Mesenchymal stem cell (in vitro differentiated cells and primary cell): ENCODE results near the gene C2CD4C.

Experiments
- DNase-seq: peaks from one replicate; pipeline ENCODE4 v3.0.0-alpha.2; 2013
- H2AFZ ChIP-seq: one replicate; pipeline ENCODE4 v1.6.1; 2013; ENCODE audit warnings: low read depth, mild to moderate bottlenecking, control low read depth, inconsistent platforms, low read length, moderate library complexity
- H2AK5ac ChIP-seq: 2 replicates; pipeline ENCODE4 v1.6.1; 2013; ENCODE audit warnings: low read length, moderate library complexity, mild to moderate bottlenecking, inconsistent platforms; ENCODE audit not compliant: severe bottlenecking
- H2BK120ac ChIP-seq: one replicate; pipeline ENCODE4 v1.6.1; 2013; ENCODE audit warnings: low read depth, mild to moderate bottlenecking, inconsistent platforms, low read length, moderate library complexity
- H2BK12ac ChIP-seq, 2 experiments: one replicate each; pipeline ENCODE4 v1.6.1; 2013; ENCODE audit warnings: inconsistent platforms in 2 of 2, low read length in 2 of 2, mild to moderate bottlenecking in 2 of 2, moderate library complexity in 2 of 2, control low read depth in 1 of 2
- H2BK15ac ChIP-seq: one replicate; pipeline ENCODE4 v1.6.1; 2013; ENCODE audit warnings: mild to moderate bottlenecking, low read depth, inconsistent platforms; ENCODE audit not compliant: poor library complexity, severe bottlenecking
- H2BK5ac ChIP-seq: 2 replicates; pipeline ENCODE4 v1.6.1; 2013; ENCODE audit warnings: low read depth, mild to moderate bottlenecking, low read length, control low read depth, inconsistent platforms; ENCODE audit not compliant: poor library complexity, severe bottlenecking
- H3K14ac ChIP-seq, 2 experiments: one replicate each; pipeline ENCODE4 v1.6.1; 2013; ENCODE audit warnings: inconsistent platforms in 2 of 2, low read length in 2 of 2, control low read depth in 1 of 2, mild to moderate bottlenecking in 1 of 2, moderate library complexity in 1 of 2
- H3K18ac ChIP-seq, 2 experiments: one replicate each; pipeline ENCODE4 v1.6.1; 2013; ENCODE audit warnings: inconsistent platforms in 2 of 2, low read length in 2 of 2, control low read depth in 1 of 2, low read depth in 1 of 2, mild to moderate bottlenecking in 1 of 2
- H3K23ac ChIP-seq, 2 experiments: one replicate each; pipeline ENCODE4 v1.6.1; 2013; ENCODE audit warnings: inconsistent platforms in 2 of 2, low read length in 2 of 2, mild to moderate bottlenecking in 2 of 2, moderate library complexity in 2 of 2, control low read depth in 1 of 2
- H3K27ac ChIP-seq: 2 replicates; pipeline ENCODE4 v1.5.1; 2013; ENCODE audit warnings: mild to moderate bottlenecking, moderate library complexity, low read length, control low read depth, inconsistent platforms; ENCODE audit not compliant: poor library complexity, severe bottlenecking
- H3K27me3 ChIP-seq, 2 experiments: 2 replicates each; pipeline versions ENCODE4 v1.6.1 to v1.7.0; 2013; ENCODE audit warnings: low read length in 2 of 2, mild to moderate bottlenecking in 2 of 2, moderate library complexity in 2 of 2, control low read depth in 1 of 2, inconsistent platforms in 1 of 2; ENCODE audit not compliant: control insufficient read depth in 1 of 2, insufficient read depth in 1 of 2
- H3K36me3 ChIP-seq, 2 experiments: 2 replicates each; pipeline versions ENCODE4 v1.6.1 to v1.7.0; 2013; ENCODE audit warnings: low read length in 2 of 2, control low read depth in 1 of 2, inconsistent platforms in 1 of 2, low read depth in 1 of 2, mild to moderate bottlenecking in 1 of 2; ENCODE audit not compliant: insufficient read depth in 2 of 2, control insufficient read depth in 1 of 2
- H3K4ac ChIP-seq, 2 experiments: one replicate each; pipeline ENCODE4 v1.6.1; 2013; ENCODE audit warnings: inconsistent platforms in 2 of 2, low read length in 2 of 2, mild to moderate bottlenecking in 2 of 2, moderate library complexity in 2 of 2, control low read depth in 1 of 2, low read depth in 1 of 2
- H3K4me1 ChIP-seq: 2 replicates; pipeline ENCODE4 v1.6.1; 2013; ENCODE audit warnings: low read depth, low read length, control low read depth; ENCODE audit not compliant: control insufficient read depth, insufficient read depth
- H3K4me2 ChIP-seq: 2 replicates; pipeline ENCODE4 v1.6.1; 2013; ENCODE audit warnings: low read length, mild to moderate bottlenecking, inconsistent platforms; ENCODE audit not compliant: poor library complexity, severe bottlenecking
- H3K4me3 ChIP-seq, 2 experiments: 2 replicates each; pipeline versions ENCODE4 v1.5.1 to v1.7.0; 2013; ENCODE audit warnings: low read length in 2 of 2, mild to moderate bottlenecking in 2 of 2, control low read depth in 1 of 2, low read depth in 1 of 2; ENCODE audit not compliant: insufficient read depth in 1 of 2
- H3K79me1 ChIP-seq: replicated peaks from 2 replicates; pipeline ENCODE4 v1.6.1; 2013; ENCODE audit warnings: mild to moderate bottlenecking, control low read depth, low read length, inconsistent platforms; ENCODE audit not compliant: poor library complexity, severe bottlenecking
- H3K9ac ChIP-seq: 2 replicates; pipeline ENCODE4 v1.7.0; 2013; ENCODE audit warnings: mild to moderate bottlenecking, low read length, moderate library complexity
- H3K9me3 ChIP-seq: 2 replicates; pipeline ENCODE4 v1.7.0; 2013; ENCODE audit warnings: mild to moderate bottlenecking, low read length; ENCODE audit not compliant: control insufficient read depth
- H4K8ac ChIP-seq: one replicate; pipeline ENCODE4 v1.6.1; 2013; ENCODE audit warnings: inconsistent platforms, mild to moderate bottlenecking, low read length, moderate library complexity
- H4K91ac ChIP-seq: one replicate; pipeline ENCODE4 v1.6.1; 2013; ENCODE audit warnings: mild to moderate bottlenecking, low read length, inconsistent platforms
- WGBS: methylation state at CpG from one replicate; pipeline ENCODE4 v1.1.7; 2013; ENCODE audit warnings: mixed read lengths; 5-methylcytosine and 5-hydroxymethylcytosine counted together

The C2CD4C gene

GRCh38 chr19:407511-408440, 1.2 kb downstream of the C2CD4C start:
- no peak overlapping the region for H3K23ac ChIP-seq
- 79% methylated on average over 70 of the region's 70 CpGs for WGBS
- H2BK15ac ChIP-seq, result no peak overlapping the region
- no peak overlapping the region for H3K18ac ChIP-seq
- H3K14ac ChIP-seq, result no peak overlapping the region
- H2BK120ac ChIP-seq, result no peak overlapping the region
- H3K4me1 ChIP-seq, result peaks cover 17% of the 10 kb centered on the region
- no peak overlapping the region for H3K4me2 ChIP-seq
- H3K9me3 ChIP-seq, result no peaks in the 10 kb centered on the region
- no peaks in the 10 kb centered on the region for H3K79me1 ChIP-seq
- no peak overlapping the region for H3K9ac ChIP-seq
- no peak overlapping the region for H2BK12ac ChIP-seq
- no peak overlapping the region for H3K27ac ChIP-seq
- H2AFZ ChIP-seq, result no peak overlapping the region
- no peak overlapping the region for H4K8ac ChIP-seq
- no peak for DNase-seq
- H3K4ac ChIP-seq, result no peak overlapping the region
- peaks cover 45 to 77% of the 10 kb centered on the region in 2 experiments for H3K27me3 ChIP-seq
- H2BK5ac ChIP-seq, result no peak overlapping the region
- H2AK5ac ChIP-seq, result no peak overlapping the region
- H3K36me3 ChIP-seq, result no peaks in the 10 kb centered on the region
- H3K4me3 ChIP-seq, result no peak overlapping the region
- H4K91ac ChIP-seq, result no peak overlapping the region

GRCh38 chr19:406971-407510, 1.9 kb downstream of the C2CD4C start:
- Histone ChIP-seq H4K91ac (no peak overlapping the region), H3K18ac (no peak overlapping the region), H3K27ac (no peak overlapping the region), H3K23ac (no peak overlapping the region), H3K14ac (no peak overlapping the region), H3K9ac (no peak overlapping the region), H3K36me3 (no peaks in the 10 kb centered on the region), H3K79me1 (no peaks in the 10 kb centered on the region), H4K8ac (no peak overlapping the region), H3K9me3 (no peaks in the 10 kb centered on the region), H3K4me2 (no peak overlapping the region), H2BK120ac (no peak overlapping the region), H3K27me3 (peaks cover 38 to 76% of the 10 kb centered on the region in 2 experiments), H3K4ac (no peak overlapping the region), H2AK5ac (no peak overlapping the region), H2AFZ (no peak overlapping the region), H3K4me3 (peak overlapping the region in 1 of 2 experiments; percentile 14), H2BK15ac (no peak overlapping the region), H3K4me1 (peaks cover 17% of the 10 kb centered on the region), H2BK5ac (no peak overlapping the region), H2BK12ac (no peak overlapping the region)
- WGBS, result 87% methylated on average over 36 of the region's 48 CpGs
- DNase-seq, result no peak

GRCh38 chr19:406135-406781, 2.7 kb downstream of the C2CD4C start:
- H2BK15ac ChIP-seq, result peak overlapping the region; percentile 60
- H3K79me1 ChIP-seq, result no peaks in the 10 kb centered on the region
- no peak overlapping the region for H3K23ac ChIP-seq
- no peak overlapping the region for H4K8ac ChIP-seq
- no peak overlapping the region for H3K4me2 ChIP-seq
- no peak overlapping the region for H2BK12ac ChIP-seq
- H3K9me3 ChIP-seq, result no peaks in the 10 kb centered on the region
- no peaks in the 10 kb centered on the region for H3K36me3 ChIP-seq
- no peak overlapping the region for H2AK5ac ChIP-seq
- no peak overlapping the region for H3K4me3 ChIP-seq
- H3K14ac ChIP-seq, result no peak overlapping the region
- no peak overlapping the region for H2BK5ac ChIP-seq
- H3K27ac ChIP-seq, result no peak overlapping the region
- peaks cover 30 to 72% of the 10 kb centered on the region in 2 experiments for H3K27me3 ChIP-seq
- H3K4ac ChIP-seq, result no peak overlapping the region
- H3K18ac ChIP-seq, result no peak overlapping the region
- no peak overlapping the region for H2BK120ac ChIP-seq
- 86% methylated on average over 36 of the region's 41 CpGs for WGBS
- H2AFZ ChIP-seq, result no peak overlapping the region
- no peak for DNase-seq
- no peak overlapping the region for H4K91ac ChIP-seq
- no peak overlapping the region for H3K9ac ChIP-seq
- H3K4me1 ChIP-seq, result peaks cover 17% of the 10 kb centered on the region
